Loucy (cell line): ENCODE measurements around the gene TAAR9.

Experiments used
- H2AFZ ChIP-seq: fragments of 200-600 bp; sonication (generic); 2 replicates; pipeline ENCODE4 v1.6.0; 2016; ENCODE audit warnings: antibody characterized with exemption, mild to moderate bottlenecking, low read length, moderate library complexity
- H3F3A ChIP-seq: fragments of 200-600 bp; 2 replicates; pipeline ENCODE4 v1.6.0; 2016; ENCODE audit warnings: antibody characterized with exemption, low read depth, mild to moderate bottlenecking
- H3K27me3 ChIP-seq: fragments of 200-600 bp; sonication (generic); 2 replicates; pipeline ENCODE4 v1.6.1; 2014; ENCODE audit warnings: low read length, mild to moderate bottlenecking; ENCODE audit not compliant: insufficient read depth, poor library complexity, severe bottlenecking
- H3K36me3 ChIP-seq: fragments of 200-600 bp; sonication (generic); 2 replicates; pipeline ENCODE4 v1.6.1; 2016; ENCODE audit warnings: low read length; ENCODE audit not compliant: insufficient read depth
- H3K4me1 ChIP-seq: fragments of 200-600 bp; sonication (generic); 2 replicates; pipeline ENCODE4 v1.5.1; 2014; ENCODE audit warnings: low read length, mild to moderate bottlenecking; ENCODE audit not compliant: insufficient read depth, poor library complexity, severe bottlenecking
- H3K4me2 ChIP-seq: fragments of 200-600 bp; sonication (generic); 2 replicates; pipeline ENCODE4 v1.6.0; 2014; ENCODE audit warnings: antibody characterized with exemption, low read length, low read depth, mild to moderate bottlenecking; ENCODE audit not compliant: poor library complexity, severe bottlenecking
- H3K4me3 ChIP-seq: fragments of 200-600 bp; sonication (generic); 2 replicates; pipeline ENCODE4 v1.5.1; 2014; ENCODE audit warnings: low read length, mild to moderate bottlenecking, mixed read lengths; ENCODE audit not compliant: poor library complexity, severe bottlenecking
- H3K79me2 ChIP-seq: fragments of 200-600 bp; sonication (generic); 2 replicates; pipeline ENCODE4 v1.6.1; 2014; ENCODE audit warnings: low read length; ENCODE audit not compliant: insufficient read depth
- H3K9ac ChIP-seq: fragments of 200-600 bp; sonication (generic); 2 replicates; pipeline ENCODE4 v1.6.0; 2014; ENCODE audit warnings: mild to moderate bottlenecking, low read depth, low read length, moderate library complexity; ENCODE audit not compliant: poor library complexity, severe bottlenecking
- H3K9me2 ChIP-seq: fragments of 200-600 bp; sonication (generic); replicated peaks from 2 replicates; pipeline ENCODE4 v1.6.1; 2016; ENCODE audit warnings: low read depth, low read length, mixed read lengths
- H3K9me3 ChIP-seq: fragments of 200-600 bp; sonication (generic); 2 replicates; pipeline ENCODE4 v1.6.1; 2014; ENCODE audit warnings: mild to moderate bottlenecking, antibody characterized with exemption, low read length, low read depth; ENCODE audit not compliant: insufficient read depth
- H4K20me1 ChIP-seq: fragments of 200-600 bp; sonication (generic); 2 replicates; pipeline ENCODE4 v1.6.0; 2014; ENCODE audit warnings: antibody characterized with exemption, low read length, mild to moderate bottlenecking; ENCODE audit not compliant: insufficient read depth, poor library complexity, severe bottlenecking
- CTCF ChIP-seq: fragments of 200-600 bp; sonication (generic); conservative IDR thresholded peaks from 2 replicates; pipeline ENCODE4 v1.5.1; 2014; ENCODE audit warnings: mild to moderate bottlenecking, antibody characterized with exemption, low read length
- EZH2phosphoT487 ChIP-seq: fragments of 200-600 bp; IDR thresholded peaks from 2 replicates; pipeline ENCODE4 v1.6.1; 2018; ENCODE audit warnings: antibody characterized with exemption, mild to moderate bottlenecking, moderate library complexity, borderline replicate concordance

Gene TAAR9

GRCh38 chr6:132537977-132538376, at the start of gene TAAR9:
TSS of gene TAAR9 (plus strand) at chr6:132538277. CDS start at chr6:132538290, 13 bp downstream.
- H3K4me2 ChIP-seq, result no peak within 1 kb of the TSS
- no peaks in the 10 kb centered on the region for H3K4me1 ChIP-seq
- no peaks in the 10 kb centered on the region for H3F3A ChIP-seq
- H2AFZ ChIP-seq, result no peak within 1 kb of the TSS
- no peaks in the 10 kb centered on the region for H4K20me1 ChIP-seq
- no peak within 1 kb of the TSS for H3K9ac ChIP-seq
- no peak within 1 kb of the TSS for H3K4me3 ChIP-seq
- no peaks in the 10 kb centered on the region for H3K9me3 ChIP-seq
- TF ChIP-seq CTCF (no peak), EZH2phosphoT487 (no peak)
- no peaks in the 10 kb centered on the region for H3K36me3 ChIP-seq
- no peaks in the 10 kb centered on the region for H3K9me2 ChIP-seq
- no peaks in the 10 kb centered on the region for H3K79me2 ChIP-seq
- peaks cover 5% of the 10 kb centered on the region for H3K27me3 ChIP-seq

- TF ChIP-seq EZH2phosphoT487 (no peak), CTCF (no peak)
- no peaks in the 10 kb centered on the region for H3K36me3 ChIP-seq
- no peak overlapping the region for H3K9ac ChIP-seq
- no peak overlapping the region for H3K4me3 ChIP-seq
- H3K4me1 ChIP-seq, result no peaks in the 10 kb centered on the region
- H3K9me2 ChIP-seq, result no peaks in the 10 kb centered on the region
- no peaks in the 10 kb centered on the region for H3K9me3 ChIP-seq
- no peaks in the 10 kb centered on the region for H4K20me1 ChIP-seq
- H3K4me2 ChIP-seq, result no peak overlapping the region
- no peaks in the 10 kb centered on the region for H3K27me3 ChIP-seq
- no peaks in the 10 kb centered on the region for H3K79me2 ChIP-seq
- no peak overlapping the region for H2AFZ ChIP-seq
- H3F3A ChIP-seq, result no peaks in the 10 kb centered on the region
Measured at GRCh38 chr6:132489376-132489775, 48.7 kb upstream of the TAAR9 start.

GRCh38 chr6:132490024-132490423, 48.1 kb upstream of the TAAR9 start:
- H3K9me2 ChIP-seq, result no peaks in the 10 kb centered on the region
- H4K20me1 ChIP-seq, result no peaks in the 10 kb centered on the region
- H3K27me3 ChIP-seq, result no peaks in the 10 kb centered on the region
- H3K4me2 ChIP-seq, result no peak overlapping the region
- no peaks in the 10 kb centered on the region for H3K9me3 ChIP-seq
- no peak overlapping the region for H3K4me3 ChIP-seq
- TF ChIP-seq CTCF (no peak), EZH2phosphoT487 (no peak)
- no peaks in the 10 kb centered on the region for H3F3A ChIP-seq
- H3K79me2 ChIP-seq, result no peaks in the 10 kb centered on the region
- H3K9ac ChIP-seq, result no peak overlapping the region
- H3K4me1 ChIP-seq, result no peaks in the 10 kb centered on the region
- H3K36me3 ChIP-seq, result no peaks in the 10 kb centered on the region
- no peak overlapping the region for H2AFZ ChIP-seq
